ENCODE results near the gene TRIO.
A peak's percentile ranks its signal among the peaks of the same experiment; 100 is the strongest.

TRIO gene

DNA sequence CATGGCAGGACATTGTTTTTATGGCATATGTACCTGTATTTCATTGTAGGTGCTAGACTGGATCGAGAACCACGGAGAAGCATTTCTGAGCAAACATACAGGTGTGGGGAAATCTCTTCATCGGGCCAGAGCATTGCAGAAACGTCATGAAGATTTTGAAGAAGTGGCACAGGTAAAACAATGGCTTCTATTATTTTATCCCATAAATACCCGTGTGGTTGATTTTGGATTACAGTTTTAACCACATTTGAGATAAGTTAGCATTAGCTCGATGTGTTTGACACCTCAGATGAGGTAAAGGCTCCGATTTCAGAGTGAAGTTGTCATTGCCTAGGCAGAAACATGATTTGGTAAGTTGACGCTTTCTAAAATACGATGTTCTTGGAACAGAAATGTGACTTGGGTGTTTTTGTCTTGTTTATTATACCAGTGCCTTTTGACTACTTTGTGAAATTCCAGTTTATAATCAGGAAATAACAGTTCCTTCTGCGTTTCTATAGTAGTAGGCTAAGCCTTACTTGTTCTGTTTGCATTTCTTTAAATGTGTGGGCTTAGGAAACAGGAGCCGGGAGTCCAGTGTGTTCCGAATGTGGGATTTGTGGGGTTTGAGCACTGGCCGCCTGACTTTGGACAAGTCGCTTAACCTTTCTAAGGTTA, 187.7 kb downstream of the TRIO start:
- H3K36me3 ChIP-seq (ENCODE audit: low read length) = no peaks in the 10 kb centered on the region
- H3K9me2 ChIP-seq (replicated peaks; ENCODE audit: insufficient read depth, low read length) = no peaks in the 10 kb centered on the region
- no peaks in the 10 kb centered on the region for H3F3A ChIP-seq (ENCODE audit: insufficient read depth)
- no peaks in the 10 kb centered on the region for H3K27me3 ChIP-seq (ENCODE audit: low read length)
- no peak overlapping the region for H2AFZ ChIP-seq (ENCODE audit: low read depth, low read length, severe bottlenecking)
- H3K27ac ChIP-seq (ENCODE audit: low read depth, low read length) = no peak overlapping the region
- H3K4me2 ChIP-seq (ENCODE audit: low read depth, low read length, poor library complexity, severe bottlenecking) = peak overlapping the region; percentile 22
- H3K79me2 ChIP-seq (ENCODE audit: insufficient read depth, low read length) = no peaks in the 10 kb centered on the region
- no peak overlapping the region for H3K4me3 ChIP-seq (ENCODE audit: insufficient read depth, low read length, poor library complexity, severe bottlenecking)
- no peaks in the 10 kb centered on the region for H4K20me1 ChIP-seq (ENCODE audit: low read depth, low read length)
- no peaks in the 10 kb centered on the region for H3K9me3 ChIP-seq (ENCODE audit: insufficient read depth, low read length)
- no peak overlapping the region for H3K9ac ChIP-seq (ENCODE audit: low read length)
- no peak for TF ChIP-seq EZH2phosphoT487 (conservative IDR thresholded peaks at IDR 0.05; ENCODE audit: low read length)
- TF ChIP-seq, protein P1, sequence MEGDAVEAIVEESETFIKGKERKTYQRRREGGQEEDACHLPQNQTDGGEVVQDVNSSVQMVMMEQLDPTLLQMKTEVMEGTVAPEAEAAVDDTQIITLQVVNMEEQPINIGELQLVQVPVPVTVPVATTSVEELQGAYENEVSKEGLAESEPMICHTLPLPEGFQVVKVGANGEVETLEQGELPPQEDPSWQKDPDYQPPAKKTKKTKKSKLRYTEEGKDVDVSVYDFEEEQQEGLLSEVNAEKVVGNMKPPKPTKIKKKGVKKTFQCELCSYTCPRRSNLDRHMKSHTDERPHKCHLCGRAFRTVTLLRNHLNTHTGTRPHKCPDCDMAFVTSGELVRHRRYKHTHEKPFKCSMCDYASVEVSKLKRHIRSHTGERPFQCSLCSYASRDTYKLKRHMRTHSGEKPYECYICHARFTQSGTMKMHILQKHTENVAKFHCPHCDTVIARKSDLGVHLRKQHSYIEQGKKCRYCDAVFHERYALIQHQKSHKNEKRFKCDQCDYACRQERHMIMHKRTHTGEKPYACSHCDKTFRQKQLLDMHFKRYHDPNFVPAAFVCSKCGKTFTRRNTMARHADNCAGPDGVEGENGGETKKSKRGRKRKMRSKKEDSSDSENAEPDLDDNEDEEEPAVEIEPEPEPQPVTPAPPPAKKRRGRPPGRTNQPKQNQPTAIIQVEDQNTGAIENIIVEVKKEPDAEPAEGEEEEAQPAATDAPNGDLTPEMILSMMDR (IDR thresholded peaks at IDR 0.05; ENCODE audit: insufficient read depth, low read length, poor library complexity, severe bottlenecking) = no peak

DNA sequence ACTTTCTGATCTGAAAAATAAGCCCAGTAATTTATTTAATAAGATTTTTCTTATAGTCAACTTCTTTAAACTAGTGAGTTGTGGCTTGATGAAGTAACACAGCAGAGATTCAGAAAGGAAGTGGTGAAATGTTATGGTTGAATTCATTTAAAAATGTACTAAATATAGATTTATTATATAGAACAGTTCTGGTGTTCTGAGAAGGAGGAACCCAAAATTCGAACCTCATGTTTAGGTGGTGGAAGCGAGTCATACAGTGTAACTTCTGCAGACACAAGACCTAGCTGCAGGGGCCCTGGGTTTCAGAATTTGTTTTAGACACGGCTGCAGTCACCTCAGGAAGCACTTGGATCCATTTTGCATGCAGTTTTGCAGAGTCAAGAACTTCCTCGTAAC, 188.2 kb downstream of the TRIO start:
- Histone ChIP-seq H3K4me3 (ENCODE audit: insufficient read depth, low read length, poor library complexity, severe bottlenecking) (no peak overlapping the region), H3F3A (ENCODE audit: insufficient read depth) (no peaks in the 10 kb centered on the region), H3K9me2 (replicated peaks; ENCODE audit: insufficient read depth, low read length) (no peaks in the 10 kb centered on the region), H3K36me3 (ENCODE audit: low read length) (no peaks in the 10 kb centered on the region), H3K27ac (ENCODE audit: low read depth, low read length) (no peak overlapping the region), H3K9me3 (ENCODE audit: insufficient read depth, low read length) (no peaks in the 10 kb centered on the region), H3K9ac (ENCODE audit: low read length) (no peak overlapping the region), H3K27me3 (ENCODE audit: low read length) (no peaks in the 10 kb centered on the region), H3K4me2 (ENCODE audit: low read depth, low read length, poor library complexity, severe bottlenecking) (peak overlapping the region; percentile 22), H2AFZ (ENCODE audit: low read depth, low read length, severe bottlenecking) (no peak overlapping the region), H3K79me2 (ENCODE audit: insufficient read depth, low read length) (no peaks in the 10 kb centered on the region), H4K20me1 (ENCODE audit: low read depth, low read length) (no peaks in the 10 kb centered on the region)
- TF ChIP-seq, protein P1 (IDR thresholded peaks at IDR 0.05; ENCODE audit: insufficient read depth, low read length, poor library complexity, severe bottlenecking) = no peak
- TF ChIP-seq EZH2phosphoT487 (conservative IDR thresholded peaks at IDR 0.05; ENCODE audit: low read length) = no peak

GRCh38 chr5:14332038-14332631, 189.0 kb downstream of the TRIO start:
- H3K9ac ChIP-seq (ENCODE audit: low read length) = no peak overlapping the region

More at GRCh38 chr5:14332038-14332631, 189.0 kb downstream of the TRIO start:
- H3F3A ChIP-seq (ENCODE audit: insufficient read depth) = no peaks in the 10 kb centered on the region
- H3K9me2 ChIP-seq (replicated peaks; ENCODE audit: insufficient read depth, low read length) = no peaks in the 10 kb centered on the region
- no peak overlapping the region for H2AFZ ChIP-seq (ENCODE audit: low read depth, low read length, severe bottlenecking)
- no peak overlapping the region for H3K4me2 ChIP-seq (ENCODE audit: low read depth, low read length, poor library complexity, severe bottlenecking)
- H3K9me3 ChIP-seq (ENCODE audit: insufficient read depth, low read length) = no peaks in the 10 kb centered on the region
- no peaks in the 10 kb centered on the region for H3K27me3 ChIP-seq (ENCODE audit: low read length)
- H3K79me2 ChIP-seq (ENCODE audit: insufficient read depth, low read length) = no peaks in the 10 kb centered on the region
- no peaks in the 10 kb centered on the region for H4K20me1 ChIP-seq (ENCODE audit: low read depth, low read length)
- no peaks in the 10 kb centered on the region for H3K36me3 ChIP-seq (ENCODE audit: low read length)
- TF ChIP-seq EZH2phosphoT487 (conservative IDR thresholded peaks at IDR 0.05; ENCODE audit: low read length) = no peak
- TF ChIP-seq, protein P1 (IDR thresholded peaks at IDR 0.05; ENCODE audit: insufficient read depth, low read length, poor library complexity, severe bottlenecking) = no peak
- H3K27ac ChIP-seq (ENCODE audit: low read depth, low read length) = no peak overlapping the region
- H3K4me3 ChIP-seq (ENCODE audit: insufficient read depth, low read length, poor library complexity, severe bottlenecking) = no peak overlapping the region
